ENCODE measurements around the gene NFS1. TPM values are rescaled to one million over a fixed set of nuclear protein-coding genes. Genes with fewer than 3 reads are reported as not detected.

NFS1 gene
- polyA plus RNA-seq, 2 of the 4 experiments (the other 2 are of a cell fraction) = 44.0 to 50.5 TPM

DNA sequence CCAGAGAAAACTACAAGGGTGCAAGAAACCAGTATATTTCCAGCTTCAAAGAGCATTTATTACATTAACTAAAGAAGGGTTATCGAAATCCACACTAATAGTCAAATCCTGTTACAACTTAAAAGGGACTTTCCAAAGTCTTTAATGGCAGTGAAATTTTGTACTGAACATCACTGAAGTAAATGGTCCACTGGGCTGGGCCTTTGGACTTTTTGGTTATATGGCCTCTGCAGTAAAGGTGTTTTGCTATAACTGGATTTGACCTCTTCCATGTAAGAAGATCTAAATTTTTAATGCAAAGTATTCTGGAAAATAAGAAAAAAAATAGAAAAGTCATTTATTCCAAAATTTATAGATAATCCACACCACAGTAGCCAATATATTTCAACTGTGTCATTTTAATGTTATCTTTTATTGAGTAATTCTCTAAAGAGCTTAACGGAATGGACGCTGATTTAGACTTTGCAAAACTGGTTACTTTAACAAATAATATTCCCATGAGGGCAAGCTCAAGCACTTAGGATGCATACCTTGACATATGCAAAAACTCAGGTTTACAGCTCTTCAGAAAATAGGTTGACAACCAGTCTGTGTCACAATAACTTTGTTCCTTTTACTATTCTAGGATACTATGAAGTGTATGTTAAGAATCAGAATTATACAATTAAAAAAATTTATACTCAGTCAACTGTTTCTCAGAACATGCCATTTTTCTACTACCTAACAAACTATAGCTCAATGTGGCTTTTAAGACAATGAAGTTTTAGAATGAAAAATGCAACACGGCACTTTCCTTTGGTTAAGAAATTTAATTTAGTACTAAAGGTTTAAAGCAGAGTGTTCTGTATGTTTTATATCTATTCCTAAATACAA lies 35.9 kb upstream of the NFS1 start:
- ChIA-PET POLR2A (interaction anchor here (1.2 to 2.7 kb wide), 2 partner anchors 7 to 13 kb away, joined by 3 to 11 read pairs; partner anchors contain the start of gene RBM39), CTCF (interaction anchor here (1.2 to 1.3 kb wide), 2 partner anchors 120 to 193 kb away, joined by 3 to 4 read pairs; no protein-coding TSS in a partner anchor)
- no peak for ATAC-seq
- no peak for DNase-seq (ENCODE audit: low read depth in 1 of 2, low spot score in 1 of 2)
- 91% methylated on average over 4 of the region's 4 CpGs for WGBS (ENCODE audit: missing lambda C conversion rate)
- H3K9me3 ChIP-seq = no peaks in the 10 kb centered on the region
- peak overlapping the region; percentile 33 for H3K4me2 ChIP-seq
- FAIRE-seq = no peak
- H3K4me1 ChIP-seq = peaks cover 82% of the 10 kb centered on the region
- no peak overlapping the region for H3K4me3 ChIP-seq
- TF ChIP-seq ZSCAN20 (CRISPR knock-in tag; IDR thresholded peaks at IDR 0.05) (no peak), BHLHE40 (IDR thresholded peaks at IDR 0.05; ENCODE audit: low read depth, low read length) (no peak), HEYL (CRISPR knock-in tag; IDR thresholded peaks at IDR 0.05) (no peak), EP300 (IDR thresholded peaks at IDR 0.05) (no peak), RAD21 (conservative IDR thresholded peaks at IDR 0.05 in 1 of 2, IDR thresholded peaks at IDR 0.05 in 1 of 2) (no peak), HDAC2 (IDR thresholded peaks at IDR 0.05) (no peak), KDM5A (IDR thresholded peaks at IDR 0.05) (no peak), EHMT2 (IDR thresholded peaks at IDR 0.05; ENCODE audit: low read depth) (no peak), RARB (CRISPR knock-in tag; IDR thresholded peaks at IDR 0.05) (no peak), CHD2 (IDR thresholded peaks at IDR 0.05; ENCODE audit: low read length, partially characterized antibody) (no peak)
- H3K27ac ChIP-seq = no peak overlapping the region

GRCh38 chr20:35734374-35734773 lies 35.2 kb upstream of the NFS1 start:
- ChIA-PET CTCF (interaction anchor here (1.2 kb wide), 1 partner anchor 121 kb away, joined by 4 read pairs; no protein-coding TSS in a partner anchor), POLR2A (interaction anchor here (1.3 to 2.7 kb wide), 2 partner anchors 8 to 150 kb away, joined by 3 to 11 read pairs; partner anchors contain the start of gene RBM39)
- TF ChIP-seq TFCP2L1 (CRISPR knock-in tag; IDR thresholded peaks at IDR 0.05) (no peak), HOXA7 (CRISPR knock-in tag; IDR thresholded peaks at IDR 0.05) (0 out of 2 replicates have a peak, but pooled peaks have one; percentile 3), RFX5 (IDR thresholded peaks at IDR 0.05) (no peak), ZNF302 (CRISPR knock-in tag; IDR thresholded peaks at IDR 0.05) (no peak), KDM5A (IDR thresholded peaks at IDR 0.05) (no peak)
- TF ChIP-seq, protein P1, sequence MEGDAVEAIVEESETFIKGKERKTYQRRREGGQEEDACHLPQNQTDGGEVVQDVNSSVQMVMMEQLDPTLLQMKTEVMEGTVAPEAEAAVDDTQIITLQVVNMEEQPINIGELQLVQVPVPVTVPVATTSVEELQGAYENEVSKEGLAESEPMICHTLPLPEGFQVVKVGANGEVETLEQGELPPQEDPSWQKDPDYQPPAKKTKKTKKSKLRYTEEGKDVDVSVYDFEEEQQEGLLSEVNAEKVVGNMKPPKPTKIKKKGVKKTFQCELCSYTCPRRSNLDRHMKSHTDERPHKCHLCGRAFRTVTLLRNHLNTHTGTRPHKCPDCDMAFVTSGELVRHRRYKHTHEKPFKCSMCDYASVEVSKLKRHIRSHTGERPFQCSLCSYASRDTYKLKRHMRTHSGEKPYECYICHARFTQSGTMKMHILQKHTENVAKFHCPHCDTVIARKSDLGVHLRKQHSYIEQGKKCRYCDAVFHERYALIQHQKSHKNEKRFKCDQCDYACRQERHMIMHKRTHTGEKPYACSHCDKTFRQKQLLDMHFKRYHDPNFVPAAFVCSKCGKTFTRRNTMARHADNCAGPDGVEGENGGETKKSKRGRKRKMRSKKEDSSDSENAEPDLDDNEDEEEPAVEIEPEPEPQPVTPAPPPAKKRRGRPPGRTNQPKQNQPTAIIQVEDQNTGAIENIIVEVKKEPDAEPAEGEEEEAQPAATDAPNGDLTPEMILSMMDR (IDR thresholded peaks at IDR 0.05) = no peak
- FAIRE-seq = no peak
- Histone ChIP-seq H3K4me3 (no peak overlapping the region), H3K4me2 (peak overlapping the region; percentile 33), H3K27ac (no peak overlapping the region), H3K9me3 (no peaks in the 10 kb centered on the region), H3K4me1 (peaks cover 75% of the 10 kb centered on the region)
- ATAC-seq = no peak
- DNase-seq (ENCODE audit: low read depth in 1 of 2, low spot score in 1 of 2) = no peak

- CTCF ChIA-PET = interaction anchor here (0.6 to 2.7 kb wide), 2 partner anchors 138 to 152 kb away, joined by 4 to 11 read pairs; no protein-coding TSS in a partner anchor
- H3K9me3 ChIP-seq = no peaks in the 10 kb centered on the region
- no peak overlapping the region for H3K27ac ChIP-seq
- TF ChIP-seq EHMT2 (IDR thresholded peaks at IDR 0.05; ENCODE audit: low read depth) = no peak
- TF ChIP-seq, protein P2, sequence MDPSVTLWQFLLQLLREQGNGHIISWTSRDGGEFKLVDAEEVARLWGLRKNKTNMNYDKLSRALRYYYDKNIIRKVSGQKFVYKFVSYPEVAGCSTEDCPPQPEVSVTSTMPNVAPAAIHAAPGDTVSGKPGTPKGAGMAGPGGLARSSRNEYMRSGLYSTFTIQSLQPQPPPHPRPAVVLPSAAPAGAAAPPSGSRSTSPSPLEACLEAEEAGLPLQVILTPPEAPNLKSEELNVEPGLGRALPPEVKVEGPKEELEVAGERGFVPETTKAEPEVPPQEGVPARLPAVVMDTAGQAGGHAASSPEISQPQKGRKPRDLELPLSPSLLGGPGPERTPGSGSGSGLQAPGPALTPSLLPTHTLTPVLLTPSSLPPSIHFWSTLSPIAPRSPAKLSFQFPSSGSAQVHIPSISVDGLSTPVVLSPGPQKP (IDR thresholded peaks at IDR 0.05; ENCODE audit: low read depth, low read length) = no peak
- TF ChIP-seq TFCP2L1 (CRISPR knock-in tag; IDR thresholded peaks at IDR 0.05) = no peak
- no peak for TF ChIP-seq HEYL (CRISPR knock-in tag; IDR thresholded peaks at IDR 0.05)
- TF ChIP-seq CEBPB (IDR thresholded peaks at IDR 0.05) = no peak
- TF ChIP-seq BHLHE40 (IDR thresholded peaks at IDR 0.05; ENCODE audit: low read depth, low read length) = no peak
- TF ChIP-seq JUN (IDR thresholded peaks at IDR 0.05) = no peak
- no peak for TF ChIP-seq POLR2A (IDR thresholded peaks at IDR 0.05; ENCODE audit: low read length)
- TF ChIP-seq ZSCAN20 (CRISPR knock-in tag; IDR thresholded peaks at IDR 0.05) = no peak
- no peak for TF ChIP-seq CHD2 (IDR thresholded peaks at IDR 0.05; ENCODE audit: low read length, partially characterized antibody)
- no peak for TF ChIP-seq ESRRA (IDR thresholded peaks at IDR 0.05; ENCODE audit: borderline replicate concordance, low read length)
- TF ChIP-seq, protein P3, sequence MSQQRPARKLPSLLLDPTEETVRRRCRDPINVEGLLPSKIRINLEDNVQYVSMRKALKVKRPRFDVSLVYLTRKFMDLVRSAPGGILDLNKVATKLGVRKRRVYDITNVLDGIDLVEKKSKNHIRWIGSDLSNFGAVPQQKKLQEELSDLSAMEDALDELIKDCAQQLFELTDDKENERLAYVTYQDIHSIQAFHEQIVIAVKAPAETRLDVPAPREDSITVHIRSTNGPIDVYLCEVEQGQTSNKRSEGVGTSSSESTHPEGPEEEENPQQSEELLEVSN (IDR thresholded peaks at IDR 0.05; ENCODE audit: borderline replicate concordance, low read depth) = no peak
- no peak for TF ChIP-seq MYC (IDR thresholded peaks at IDR 0.05; ENCODE audit: borderline replicate concordance, low read length)
- no peak for TF ChIP-seq JUNB (IDR thresholded peaks at IDR 0.05)
- TF ChIP-seq, protein P1 (IDR thresholded peaks at IDR 0.05) = no peak
- TF ChIP-seq SREBF2 (IDR thresholded peaks at IDR 0.05) = no peak
- no peak for TF ChIP-seq POLR2AphosphoS2 (conservative IDR thresholded peaks at IDR 0.05; ENCODE audit: low read length)
- no peak for TF ChIP-seq ZFP36 (IDR thresholded peaks at IDR 0.05; ENCODE audit: borderline replicate concordance, partially characterized antibody)
- TF ChIP-seq FOSB (CRISPR knock-in tag; IDR thresholded peaks at IDR 0.05) = no peak
- ATAC-seq (no peak), FAIRE-seq (no peak), DNase-seq (ENCODE audit: low read depth in 1 of 2, low spot score in 1 of 2) (no peak)
- WGBS (ENCODE audit: missing lambda C conversion rate) = 57% methylated on average over 1 of the region's 1 CpG
- no peak overlapping the region for H3K4me2 ChIP-seq
- POLR2A ChIA-PET = interaction anchor here (0.7 to 2.7 kb wide), 2 partner anchors 10 to 151 kb away, joined by 3 to 11 read pairs; partner anchors contain the start of gene RBM39
- H3K4me1 ChIP-seq = peaks cover 60% of the 10 kb centered on the region
- no peak overlapping the region for H3K4me3 ChIP-seq
Measured at GRCh38 chr20:35732644-35732982, 33.5 kb upstream of the NFS1 start.
